HG02884 (cell line): ENCODE data around the gene NRG3.

Experiments
- ATAC-seq: cut with Tn5 transposase; IDR thresholded peaks from one replicate; pipeline ENCODE4 v1.9.1; 2021; ENCODE audit warnings: mild to moderate bottlenecking, moderate library complexity; ENCODE audit not compliant: unreplicated experiment

NRG3 gene

DNA sequence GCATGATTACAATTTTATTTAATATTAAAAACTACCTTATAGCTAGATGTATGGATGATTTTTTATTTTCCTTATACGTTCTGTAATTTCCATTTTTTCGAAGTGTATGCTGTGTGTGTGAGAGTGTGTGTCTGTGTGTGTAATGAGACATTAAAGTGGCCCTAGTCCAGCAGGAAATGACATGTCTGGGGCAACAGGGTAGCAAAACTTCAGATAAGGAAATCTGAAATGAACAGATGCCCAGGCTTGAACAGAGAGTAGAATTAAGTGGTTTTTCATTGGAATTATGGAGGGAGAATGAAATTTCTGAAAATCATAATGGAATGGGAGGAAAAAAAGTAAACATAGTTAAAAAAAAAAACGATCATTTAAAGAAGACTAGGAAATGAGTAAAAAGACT lies 200.6 kb downstream of the NRG3 start:
- no peak for ATAC-seq

DNA sequence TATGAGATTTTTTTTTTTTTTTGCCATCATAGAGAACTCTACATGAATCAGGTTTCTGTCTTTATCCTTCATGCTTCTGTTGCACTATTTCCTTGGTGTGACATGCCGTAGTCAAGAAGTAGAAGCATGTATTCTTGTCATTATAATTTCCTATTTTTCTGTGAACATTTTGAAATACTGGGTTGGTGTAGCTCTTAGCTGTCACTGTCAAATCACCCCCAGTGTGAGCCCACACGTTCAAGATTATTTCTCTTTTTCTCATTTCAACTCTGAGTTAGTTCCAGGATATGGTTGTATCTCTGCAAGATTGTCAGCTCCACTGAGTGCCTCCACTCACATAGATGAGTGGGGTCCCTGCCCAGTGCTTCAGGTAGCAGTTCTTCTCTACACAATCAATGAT lies 209.5 kb downstream of the NRG3 start:
- ATAC-seq = no peak

DNA sequence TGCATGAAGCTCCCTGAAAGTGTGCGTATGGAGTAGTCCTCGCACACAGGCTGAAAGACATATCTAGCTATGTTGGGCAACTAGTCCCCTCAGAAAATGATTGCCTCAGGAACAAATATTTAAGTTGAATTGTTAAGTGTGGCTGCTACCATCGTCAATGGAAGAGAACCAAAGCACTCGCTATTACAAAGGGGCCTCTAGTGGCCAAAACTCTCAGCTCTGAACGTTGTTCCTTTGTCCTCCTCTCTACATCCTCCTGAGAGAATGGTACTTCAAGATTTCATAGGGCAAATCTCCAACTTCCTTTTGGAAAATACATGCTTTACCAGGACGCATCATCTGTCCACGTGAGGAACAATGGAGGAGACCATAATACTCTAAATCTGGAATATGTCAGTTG lies 209.9 kb downstream of the NRG3 start:
- ATAC-seq = no peak

DNA sequence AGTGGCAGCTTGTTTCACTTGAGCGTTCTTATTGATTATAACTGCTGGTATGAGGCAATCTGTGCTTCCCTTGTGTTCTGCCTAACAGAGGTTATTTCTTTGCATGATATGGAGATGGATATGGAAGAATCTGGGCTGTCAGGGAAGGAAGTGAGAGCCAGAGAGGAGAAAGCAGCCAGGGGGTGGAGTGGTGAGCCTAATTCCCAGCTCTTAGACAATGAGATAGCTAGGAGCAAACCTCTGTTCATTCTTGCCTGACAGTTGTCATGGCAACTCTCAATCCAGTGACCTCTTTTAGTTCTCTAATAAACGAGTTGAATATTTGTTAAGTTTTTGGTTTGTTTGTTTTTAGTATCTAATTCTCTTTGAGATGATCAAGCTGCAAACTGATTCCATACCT lies 214.3 kb downstream of the NRG3 start:
- no peak for ATAC-seq

DNA sequence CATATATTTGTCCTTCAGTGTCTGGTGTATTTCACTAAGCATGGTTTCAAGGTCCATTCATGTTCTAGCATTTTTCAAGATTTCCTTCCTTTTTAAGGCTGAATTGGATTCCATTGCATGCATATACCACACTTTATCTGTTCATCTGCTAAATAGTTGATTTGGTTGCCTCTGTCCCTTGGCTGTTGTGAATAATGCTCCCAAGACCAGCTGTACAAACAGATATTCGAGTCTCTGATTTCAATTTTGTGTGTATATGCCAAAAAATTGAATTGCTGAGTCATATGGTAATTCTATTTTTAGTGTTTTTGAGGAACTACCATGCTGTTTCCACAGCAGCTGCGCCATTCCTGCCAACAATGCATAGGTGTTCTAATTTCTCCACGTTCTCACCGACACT lies 216.4 kb downstream of the NRG3 start:
- ATAC-seq = no peak

DNA sequence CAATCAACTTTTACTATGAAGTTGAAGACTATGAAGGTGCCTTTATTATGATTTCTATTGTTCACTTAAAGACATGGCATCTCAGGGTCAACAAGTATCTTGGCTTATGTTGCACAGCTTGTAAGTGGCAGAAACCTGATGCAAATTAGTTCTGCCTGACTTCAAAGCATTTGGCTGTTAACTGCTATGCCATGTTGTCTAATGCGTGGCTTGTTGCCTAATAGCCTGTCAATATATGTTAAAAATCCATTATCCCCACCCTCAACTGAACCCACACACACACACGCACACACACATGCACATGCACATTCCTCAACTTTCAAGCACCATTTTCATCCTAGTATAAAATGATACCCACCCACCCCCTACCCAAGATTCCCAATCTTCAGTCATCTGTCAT lies 217.1 kb downstream of the NRG3 start:
- no peak for ATAC-seq

DNA sequence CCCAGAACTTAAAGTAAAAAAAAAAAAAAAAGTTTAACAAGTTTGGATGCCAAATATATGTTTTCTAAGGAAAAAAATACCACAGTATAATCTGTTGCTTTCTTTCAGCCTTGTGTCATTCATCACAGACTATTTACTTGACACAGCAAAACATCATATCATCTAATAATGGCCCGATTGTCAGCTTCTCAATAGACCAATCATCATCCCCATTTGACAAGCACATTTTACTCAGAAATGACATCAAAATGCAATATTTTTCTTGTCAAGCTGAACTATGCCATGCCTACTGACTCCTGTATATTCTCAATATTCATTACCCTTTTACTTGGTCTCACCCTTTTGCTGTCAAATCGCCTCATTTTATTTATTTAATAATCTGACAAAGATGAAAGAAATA lies 249.7 kb downstream of the NRG3 start:
- no peak for ATAC-seq

DNA sequence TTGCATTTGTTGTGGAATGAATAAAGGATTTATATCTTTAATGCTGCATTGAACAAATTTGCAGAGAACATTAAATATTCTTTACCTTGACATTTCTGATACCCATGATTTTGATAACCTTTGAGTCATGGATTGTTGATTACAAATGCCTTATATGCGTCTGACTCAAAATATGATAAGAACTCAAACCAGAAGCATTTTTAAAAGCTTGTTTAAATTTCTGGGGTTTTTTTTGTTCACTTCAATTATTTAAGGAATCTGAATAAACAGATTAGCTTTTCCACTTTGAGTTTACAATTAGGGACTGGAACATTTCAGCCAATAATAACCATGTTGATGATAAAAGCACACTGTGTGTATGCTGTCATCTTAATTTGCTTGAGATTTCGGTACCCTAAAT lies 253.5 kb downstream of the NRG3 start:
- no peak for ATAC-seq

DNA sequence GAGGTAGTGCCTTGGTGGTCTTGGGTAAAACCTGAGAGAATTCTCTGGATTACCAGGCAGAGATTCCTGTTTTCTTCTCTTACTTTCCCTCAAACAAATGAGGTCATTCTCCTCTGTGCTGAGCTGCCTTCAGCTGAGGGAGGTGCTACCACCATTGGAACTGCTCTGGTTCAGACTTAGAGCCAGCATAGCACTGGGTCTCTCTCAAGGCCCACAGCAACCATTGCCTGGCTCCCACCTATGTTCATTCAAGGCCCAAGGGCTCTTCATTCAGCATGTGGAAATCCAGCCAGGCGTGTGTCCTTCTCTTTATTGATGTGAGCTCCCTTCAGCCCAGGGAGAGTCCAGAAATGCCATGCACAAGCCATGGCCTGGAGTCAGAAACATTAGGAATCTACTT lies 261.1 kb downstream of the NRG3 start:
- no peak for ATAC-seq

DNA sequence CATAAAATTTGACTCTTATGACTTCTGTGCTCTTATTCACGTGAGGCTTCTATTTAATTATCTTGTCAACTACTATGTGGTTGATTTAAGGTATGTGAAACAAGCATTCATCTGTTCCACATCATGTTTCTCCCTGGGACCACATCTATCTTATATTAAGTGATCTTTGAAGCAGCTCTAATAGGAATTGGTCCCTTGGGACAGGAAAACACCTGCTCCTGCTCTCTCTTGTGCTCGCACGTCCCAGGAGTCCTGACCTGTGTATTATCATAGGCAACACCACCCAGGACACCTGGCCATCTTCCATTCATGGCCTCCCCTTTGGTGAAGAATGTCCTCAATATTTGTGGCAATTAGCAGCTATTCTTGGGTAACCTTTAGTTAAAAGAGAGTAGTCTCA lies 269.2 kb downstream of the NRG3 start:
- ATAC-seq = no peak

DNA sequence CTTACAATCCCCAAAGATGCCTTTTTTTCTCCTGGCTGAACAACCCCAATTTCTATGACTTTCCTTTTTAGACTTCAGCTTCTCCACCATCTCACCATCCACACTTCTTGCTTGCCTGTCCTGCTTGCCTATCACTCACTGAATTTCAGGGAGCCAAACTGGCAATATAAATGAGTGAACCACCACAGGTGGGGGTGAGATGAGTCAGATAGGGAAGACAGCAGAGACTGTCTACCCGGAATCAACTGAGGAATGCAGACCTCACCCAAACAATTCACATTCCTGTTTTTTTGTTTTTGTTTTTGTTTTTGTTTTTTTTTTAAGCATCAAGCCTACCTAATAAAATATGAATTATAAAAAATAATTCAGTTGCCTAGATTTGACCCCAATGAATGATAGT lies 273.8 kb downstream of the NRG3 start:
- ATAC-seq = no peak

DNA sequence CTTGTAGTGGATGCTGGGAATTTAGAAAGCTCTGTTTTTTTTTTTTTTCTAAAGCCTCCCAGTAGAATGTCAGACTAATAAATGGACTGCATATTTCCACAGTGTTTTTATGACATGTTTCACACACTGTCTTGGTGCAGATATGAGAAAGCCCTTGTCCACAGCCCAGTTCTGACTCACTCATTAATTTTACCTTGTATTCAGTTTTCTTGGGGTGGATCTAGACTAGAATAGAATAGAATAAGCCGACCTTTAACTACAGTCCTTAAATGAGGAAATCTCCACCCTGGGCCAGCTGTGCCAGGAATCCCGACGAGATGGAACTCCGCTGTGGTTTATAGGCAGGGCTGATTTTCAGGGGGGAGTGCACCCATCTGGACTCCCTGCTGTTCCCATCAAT lies 274.7 kb downstream of the NRG3 start:
- no peak for ATAC-seq

DNA sequence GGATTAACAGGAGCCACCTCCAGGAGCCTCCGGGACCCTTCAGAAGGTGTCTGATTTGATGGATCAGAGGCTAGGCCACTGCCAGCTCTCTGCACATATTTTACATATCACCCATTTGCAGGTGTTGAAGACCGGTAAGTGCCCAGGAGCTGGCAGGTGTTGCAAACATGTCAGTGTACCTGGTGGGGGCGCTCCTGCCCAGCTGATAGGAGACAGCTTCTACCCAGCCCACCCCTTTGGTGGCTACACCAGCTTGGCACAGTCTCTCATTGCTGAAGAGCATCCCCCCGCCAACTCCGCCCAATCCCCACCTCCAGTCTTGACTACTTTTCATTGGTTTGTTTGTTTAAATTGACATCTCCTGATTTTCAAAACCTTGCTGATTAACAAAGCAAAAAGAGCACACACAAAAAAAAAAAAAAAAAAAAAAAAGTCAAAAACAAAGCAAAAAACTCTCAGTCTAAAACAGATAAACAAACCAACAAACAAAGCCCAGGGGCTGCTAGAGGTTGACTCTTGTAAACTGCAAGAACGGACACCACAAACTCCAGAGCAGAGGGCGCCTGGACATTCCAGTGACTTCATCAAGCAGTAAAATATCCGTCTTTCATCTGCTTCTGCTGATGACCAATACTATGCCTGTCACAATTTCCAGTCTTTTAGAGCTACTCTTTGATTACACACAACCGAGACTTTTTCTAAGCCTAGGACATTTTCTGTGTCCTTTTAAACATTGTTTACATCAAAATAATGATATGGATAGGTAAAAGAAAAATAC lies 275.3 kb downstream of the NRG3 start:
- no peak for ATAC-seq

DNA sequence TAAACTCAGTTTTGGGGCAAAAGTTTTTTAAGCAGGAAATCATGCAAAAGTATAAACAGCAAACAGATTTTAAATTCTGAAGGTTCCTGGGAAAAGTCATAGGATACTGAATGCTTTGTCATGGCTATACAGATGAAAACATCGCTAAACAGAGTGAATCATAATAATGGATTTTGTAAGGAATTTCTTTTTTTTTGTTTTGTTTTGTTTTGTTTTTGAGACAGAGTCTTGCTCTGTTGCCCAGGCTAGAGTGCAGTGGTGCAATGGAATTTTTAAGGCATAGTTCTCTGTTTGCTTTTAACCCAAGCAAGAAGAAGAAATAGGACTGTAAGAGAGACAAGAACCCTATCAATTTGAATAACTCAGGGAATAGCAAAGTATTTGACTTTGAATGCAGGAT lies 285.3 kb downstream of the NRG3 start:
- no peak for ATAC-seq

DNA sequence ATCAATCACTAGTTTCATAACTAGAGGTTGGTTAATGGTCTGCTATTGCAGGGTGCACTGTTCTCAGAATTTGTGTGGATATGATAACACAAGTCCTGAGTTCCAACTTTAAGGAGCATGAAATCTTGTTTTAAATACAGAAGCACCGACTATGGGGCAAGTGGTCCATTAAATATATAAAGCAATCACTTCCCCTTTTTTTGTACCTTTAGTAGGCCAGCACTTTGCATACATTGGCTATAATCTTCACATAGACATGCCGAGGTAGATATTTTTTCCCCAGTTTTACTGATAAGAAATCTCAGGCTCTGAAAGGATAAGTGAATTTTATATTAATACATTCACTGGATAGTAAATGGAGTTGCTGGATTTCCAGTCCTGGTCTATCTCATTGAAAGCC lies 286.3 kb downstream of the NRG3 start:
- no peak for ATAC-seq

DNA sequence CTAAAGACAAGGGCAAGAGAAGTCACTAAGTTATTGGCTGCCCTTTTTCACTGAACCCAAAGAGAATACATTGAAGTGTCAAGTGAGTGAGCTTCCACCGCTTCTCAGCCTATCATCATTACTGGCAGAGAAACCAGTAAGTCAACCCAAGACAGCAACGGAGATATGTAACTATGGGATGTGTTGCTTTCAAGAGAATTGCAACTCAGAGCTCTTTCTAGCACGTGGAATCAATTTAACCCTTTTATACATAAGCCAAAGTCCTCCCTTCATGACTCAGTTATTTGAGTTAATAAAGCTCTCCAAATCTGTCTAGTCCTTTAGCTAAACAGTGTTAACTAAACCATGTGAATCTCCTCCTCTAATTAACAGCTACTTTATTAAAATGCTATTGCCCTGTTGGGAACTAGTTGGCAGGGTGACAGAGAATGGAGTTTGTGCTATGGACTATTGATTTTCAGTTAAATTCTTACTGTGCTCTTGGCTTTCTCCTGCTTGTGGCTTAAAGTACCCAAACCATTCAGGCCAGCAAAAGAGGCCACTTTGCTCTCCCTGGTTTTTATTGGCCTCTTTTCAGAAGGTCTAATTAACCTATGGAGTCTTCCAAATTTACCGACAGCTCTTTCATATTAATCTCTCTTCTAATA lies 287.7 kb downstream of the NRG3 start:
- no peak for ATAC-seq

DNA sequence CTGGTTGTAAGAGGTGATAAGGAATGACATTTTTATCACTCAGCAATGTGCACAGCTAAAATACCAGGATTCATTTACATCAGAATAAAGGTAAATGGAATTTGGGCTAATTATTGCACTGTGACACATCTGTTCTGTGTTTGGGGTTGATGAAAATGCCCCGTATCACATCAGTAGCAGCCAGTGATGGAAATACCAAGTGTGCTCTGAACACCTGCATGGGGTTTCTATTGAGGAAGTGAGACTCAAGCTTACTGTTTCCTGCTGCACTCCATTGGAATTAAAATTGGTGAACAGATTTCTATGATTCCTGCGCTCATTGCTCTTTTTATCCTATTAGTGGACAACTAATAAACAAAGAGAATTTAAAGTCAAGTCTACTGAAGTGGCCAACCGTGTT lies 296.9 kb downstream of the NRG3 start:
- no peak for ATAC-seq

DNA sequence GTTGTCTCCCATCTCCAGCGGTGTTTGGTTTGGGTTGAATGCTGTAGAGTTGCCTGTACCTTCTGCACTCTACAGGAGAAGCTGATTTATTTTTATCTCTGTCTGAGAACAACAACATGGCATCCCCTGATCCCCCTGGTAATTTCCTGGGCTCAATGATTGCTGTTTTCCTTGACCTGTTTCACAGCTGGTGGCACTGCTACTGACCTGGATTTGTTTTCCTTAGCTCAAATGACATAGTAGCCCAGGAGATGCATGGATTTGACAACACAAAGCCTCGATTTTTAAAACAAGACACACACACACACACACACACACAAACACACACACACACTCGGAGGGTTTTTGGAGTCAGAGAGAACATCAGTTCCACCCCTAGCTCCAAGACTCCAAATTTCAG lies 301.6 kb downstream of the NRG3 start:
- no peak for ATAC-seq

DNA sequence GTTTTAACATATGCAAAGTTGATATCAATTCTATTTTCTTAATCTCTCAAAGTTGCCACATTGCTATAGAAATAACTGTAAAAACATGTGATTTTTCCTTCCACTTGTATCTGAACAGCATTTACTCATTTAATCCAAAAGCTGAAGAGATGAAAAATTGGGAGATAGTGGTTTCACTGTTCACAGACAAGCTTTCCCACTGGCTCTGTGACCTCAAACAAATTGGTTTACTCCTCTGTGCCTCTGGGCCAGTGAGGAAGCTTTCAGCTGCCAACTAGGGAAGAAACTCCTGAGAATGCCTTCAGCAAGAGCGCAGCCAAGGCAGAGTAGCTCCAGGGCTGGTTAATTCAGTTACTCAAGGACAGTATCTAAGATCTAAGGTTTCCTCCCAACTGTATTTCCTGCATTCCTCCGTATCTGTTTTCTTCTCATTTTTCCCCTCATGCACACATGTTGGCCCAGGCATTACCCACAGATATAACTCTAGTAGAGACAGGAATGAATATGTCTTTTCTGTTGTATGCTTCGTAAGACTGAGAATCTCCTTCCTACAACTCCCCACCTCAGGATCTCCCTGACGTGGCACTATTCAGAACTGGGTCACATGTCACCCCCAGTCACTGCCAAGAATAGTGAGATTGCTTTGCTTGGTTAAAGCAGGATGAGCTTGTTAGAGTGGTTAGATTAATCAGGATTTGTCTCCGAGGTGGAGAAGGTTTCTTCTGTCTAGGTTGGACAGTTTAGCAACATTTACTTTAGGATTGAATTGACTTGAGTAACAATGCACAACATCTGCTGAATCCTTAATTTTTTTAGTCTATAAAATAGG lies 315.7 kb downstream of the NRG3 start:
- no peak for ATAC-seq

DNA sequence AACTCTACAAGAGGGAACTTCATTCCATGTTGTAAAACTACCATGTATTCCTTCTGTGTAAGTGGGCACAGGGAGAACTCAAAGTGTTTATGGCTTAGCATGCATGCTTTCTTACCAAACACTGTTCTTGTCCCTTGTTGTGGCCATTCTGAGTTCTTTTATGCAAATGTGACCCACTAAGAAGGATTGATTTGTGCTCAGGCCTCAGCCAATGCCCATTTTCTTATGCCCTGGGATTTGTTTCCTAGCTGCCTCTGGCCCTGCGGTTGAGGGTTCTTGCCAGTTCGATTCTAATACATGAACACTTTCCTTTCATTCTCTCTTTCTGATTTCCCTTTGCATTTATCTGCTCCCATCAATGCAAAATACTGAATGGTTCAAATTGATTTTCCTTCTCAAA lies 316.7 kb downstream of the NRG3 start:
- no peak for ATAC-seq

DNA sequence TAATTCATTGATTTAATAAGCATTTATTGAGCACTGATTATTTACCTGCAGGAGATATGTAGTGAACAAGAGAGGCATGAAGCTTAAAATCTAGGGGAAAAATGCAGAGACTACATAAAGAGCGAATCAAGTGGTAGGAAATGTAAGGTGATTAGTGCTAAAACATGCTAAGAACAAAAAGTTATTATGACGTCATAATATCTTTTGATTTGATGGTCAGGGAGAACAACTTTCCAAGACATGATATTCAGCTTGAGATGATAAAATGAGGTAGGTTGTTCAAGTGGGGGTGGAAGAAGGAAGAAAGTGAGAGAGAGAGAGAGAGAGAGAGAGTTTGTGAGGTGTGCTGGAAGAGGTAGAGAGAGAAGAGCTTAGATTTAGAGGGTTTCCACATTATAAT lies 317.7 kb downstream of the NRG3 start:
- ATAC-seq = no peak

DNA sequence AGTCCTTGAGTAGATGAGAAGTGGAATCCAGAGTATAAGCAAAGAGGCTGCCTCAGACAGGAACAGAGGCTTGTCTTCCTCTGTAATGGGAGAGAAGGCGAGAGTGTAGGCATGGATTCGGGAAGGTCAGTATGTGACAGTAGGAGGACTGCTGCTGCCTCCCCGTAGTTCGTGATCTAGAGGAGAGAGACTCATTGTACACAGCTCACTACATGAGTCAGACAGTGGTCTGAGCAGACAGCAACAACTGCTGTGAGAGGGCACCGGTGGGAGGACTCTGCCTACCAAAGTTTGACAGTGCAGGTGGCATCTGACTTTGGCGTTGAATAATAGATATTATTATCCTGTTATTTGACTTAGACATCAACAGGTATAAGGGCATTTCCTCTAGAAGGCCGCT lies 319.4 kb downstream of the NRG3 start:
- ATAC-seq = no peak
